Heart left ventricle (tissue), 13 donors: ENCODE results near the gene PRKG1.

Experiments
- POLR2A ChIP-seq, 2 donors: fragments of 450-650 bp; IDR thresholded peaks; one replicate each; pipeline ENCODE4 v1.6.1; 2017; ENCODE audit warnings: antibody characterized with exemption in 2 of 2, mild to moderate bottlenecking in 2 of 2, moderate library complexity in 2 of 2
- TF ChIP-seq, protein P1 (sequence below), 12 donors: fragments of 200-600 bp; sonication (generic) in 4 of 12; IDR thresholded peaks; one replicate each; pipeline versions ENCODE4 v1.5.0 to v1.8.0; 2018 to 2022; ENCODE audit warnings: antibody characterized with exemption in 12 of 12, mild to moderate bottlenecking in 5 of 12
- donor health status: ischemic (EF 13 %, LVEDD 7.1; RV severe dilation, severe dysfunction).
- donor health status: DM: no; HTN: yes; CAD: no.
- donor health status: DM: no; HTN: no; CAD: no.
- donor health status: ischemic (EF 25% LVEDD 6.9; RV normal size, moderate dysfunction).
- donor health status: ischemic (EF 25% LVEDD 5.7; RV mildly dilated, moderate dysfunction).
- donor health status: ischemic (EF 35%, LVEDD 5.7; RV mildly dilated, moderate dysfunction).
- donor health status: nonischemic (EF 11% LVEDD 7.7; RV severe dilation, severe dysfunction).
- donor health status: DM: yes; HTN: yes; CAD: no.
- donor health status: PGD.
- donor health status: ischemic (EF 29% LVEDD 5.4; RV normal size, mild dysfunction).
- donor health status: nonischemic (EF 23%, LVEDD 6.1; RV moderate dilation, normal function).

DNA sequence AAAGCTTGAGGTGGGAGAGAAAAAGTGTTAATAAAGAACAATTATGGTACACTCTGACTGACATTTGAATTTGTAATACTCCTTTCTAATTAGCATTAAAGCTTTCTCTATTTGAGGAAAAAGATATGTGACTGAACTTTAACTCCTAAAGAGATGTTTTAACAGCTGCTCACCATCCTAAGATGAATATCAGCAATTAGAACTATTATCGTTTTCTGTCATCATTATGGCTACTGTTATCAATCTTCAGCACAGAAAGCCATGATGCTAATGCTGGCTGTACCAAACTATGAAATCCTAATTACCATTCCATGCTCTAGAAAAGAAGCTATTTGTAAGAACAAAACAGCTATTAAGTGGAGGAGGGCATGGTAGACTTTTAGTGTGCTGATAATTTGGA is 853.9 kb downstream of the PRKG1 start:
- no peak for TF ChIP-seq POLR2A (IDR thresholded peaks at IDR 0.05)
- TF ChIP-seq, protein P1, sequence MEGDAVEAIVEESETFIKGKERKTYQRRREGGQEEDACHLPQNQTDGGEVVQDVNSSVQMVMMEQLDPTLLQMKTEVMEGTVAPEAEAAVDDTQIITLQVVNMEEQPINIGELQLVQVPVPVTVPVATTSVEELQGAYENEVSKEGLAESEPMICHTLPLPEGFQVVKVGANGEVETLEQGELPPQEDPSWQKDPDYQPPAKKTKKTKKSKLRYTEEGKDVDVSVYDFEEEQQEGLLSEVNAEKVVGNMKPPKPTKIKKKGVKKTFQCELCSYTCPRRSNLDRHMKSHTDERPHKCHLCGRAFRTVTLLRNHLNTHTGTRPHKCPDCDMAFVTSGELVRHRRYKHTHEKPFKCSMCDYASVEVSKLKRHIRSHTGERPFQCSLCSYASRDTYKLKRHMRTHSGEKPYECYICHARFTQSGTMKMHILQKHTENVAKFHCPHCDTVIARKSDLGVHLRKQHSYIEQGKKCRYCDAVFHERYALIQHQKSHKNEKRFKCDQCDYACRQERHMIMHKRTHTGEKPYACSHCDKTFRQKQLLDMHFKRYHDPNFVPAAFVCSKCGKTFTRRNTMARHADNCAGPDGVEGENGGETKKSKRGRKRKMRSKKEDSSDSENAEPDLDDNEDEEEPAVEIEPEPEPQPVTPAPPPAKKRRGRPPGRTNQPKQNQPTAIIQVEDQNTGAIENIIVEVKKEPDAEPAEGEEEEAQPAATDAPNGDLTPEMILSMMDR (IDR thresholded peaks at IDR 0.05), result no peak
